Liver (tissue), 3 donors: ENCODE data around the gene GMPS.

Experiments used
- FOXA2 ChIP-seq: IDR thresholded peaks from 2 replicates; pipeline ENCODE4 v1.6.1; 2016; ENCODE audit warnings: antibody characterized with exemption
- JUND ChIP-seq, 2 donors: IDR thresholded peaks; 2 replicates each; pipeline ENCODE4 v1.6.1; 2016; ENCODE audit warnings: antibody characterized with exemption in 2 of 2
- RAD21 ChIP-seq, 2 donors: IDR thresholded peaks; 2 replicates each; pipeline ENCODE4 v1.6.1; 2016; ENCODE audit warnings: antibody characterized with exemption in 2 of 2, mild to moderate bottlenecking in 2 of 2
- TAF1 ChIP-seq: conservative IDR thresholded peaks from 2 replicates; pipeline ENCODE4 v1.6.1; 2016; ENCODE audit warnings: antibody characterized with exemption, mild to moderate bottlenecking
- TF ChIP-seq, protein P1 (sequence below): fragments of 150-350 bp; IDR thresholded peaks from 2 replicates; pipeline ENCODE4 v1.5.1; 2017; ENCODE audit warnings: improper control_type of control experiment, low read depth, low read length; ENCODE audit not compliant: missing input control
- TF ChIP-seq, protein P2 (sequence below): IDR thresholded peaks from 2 replicates; pipeline ENCODE4 v1.6.1; 2016; ENCODE audit warnings: antibody characterized with exemption
- TF ChIP-seq, protein P3 (sequence below): IDR thresholded peaks from 2 replicates; pipeline ENCODE4 v1.6.1; 2016; ENCODE audit warnings: antibody characterized with exemption, mild to moderate bottlenecking
- TF ChIP-seq, protein P4 (sequence below): IDR thresholded peaks from 2 replicates; pipeline ENCODE4 v1.6.1; 2016; ENCODE audit warnings: antibody characterized with exemption
- donor health status: healthy.
- donor health status: healthy.

DNA sequence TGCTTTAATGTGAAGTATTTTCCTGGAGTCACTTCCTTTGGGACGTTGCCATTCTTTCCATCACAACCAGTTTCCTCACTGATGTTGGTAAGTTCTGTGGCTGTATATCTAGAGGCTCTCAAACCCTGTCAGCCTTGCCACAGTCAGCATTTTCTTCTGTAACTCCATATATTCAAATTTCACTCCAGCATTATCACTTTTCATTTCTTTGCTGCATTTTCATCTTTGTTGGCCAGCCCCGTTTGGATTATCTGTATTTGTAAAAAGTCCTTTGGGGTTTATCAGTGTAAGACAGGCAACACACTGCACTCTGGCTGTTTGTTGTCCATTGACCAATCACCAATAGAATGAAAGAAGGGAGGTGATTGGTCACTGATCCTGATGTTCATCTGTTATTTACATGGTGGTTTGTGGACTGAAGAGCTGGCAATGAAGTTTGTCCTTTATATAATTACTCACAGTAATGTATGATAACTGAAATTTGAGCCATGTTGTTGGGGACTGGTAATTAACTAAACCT lies 20.3 kb downstream of the GMPS start:
- TF ChIP-seq JUND (IDR thresholded peaks at IDR 0.05) (no peak), FOXA2 (no peak), RAD21 (IDR thresholded peaks at IDR 0.05) (no peak), TAF1 (no peak)
- TF ChIP-seq, protein P1, sequence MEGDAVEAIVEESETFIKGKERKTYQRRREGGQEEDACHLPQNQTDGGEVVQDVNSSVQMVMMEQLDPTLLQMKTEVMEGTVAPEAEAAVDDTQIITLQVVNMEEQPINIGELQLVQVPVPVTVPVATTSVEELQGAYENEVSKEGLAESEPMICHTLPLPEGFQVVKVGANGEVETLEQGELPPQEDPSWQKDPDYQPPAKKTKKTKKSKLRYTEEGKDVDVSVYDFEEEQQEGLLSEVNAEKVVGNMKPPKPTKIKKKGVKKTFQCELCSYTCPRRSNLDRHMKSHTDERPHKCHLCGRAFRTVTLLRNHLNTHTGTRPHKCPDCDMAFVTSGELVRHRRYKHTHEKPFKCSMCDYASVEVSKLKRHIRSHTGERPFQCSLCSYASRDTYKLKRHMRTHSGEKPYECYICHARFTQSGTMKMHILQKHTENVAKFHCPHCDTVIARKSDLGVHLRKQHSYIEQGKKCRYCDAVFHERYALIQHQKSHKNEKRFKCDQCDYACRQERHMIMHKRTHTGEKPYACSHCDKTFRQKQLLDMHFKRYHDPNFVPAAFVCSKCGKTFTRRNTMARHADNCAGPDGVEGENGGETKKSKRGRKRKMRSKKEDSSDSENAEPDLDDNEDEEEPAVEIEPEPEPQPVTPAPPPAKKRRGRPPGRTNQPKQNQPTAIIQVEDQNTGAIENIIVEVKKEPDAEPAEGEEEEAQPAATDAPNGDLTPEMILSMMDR: no peak
- TF ChIP-seq, protein P2, sequence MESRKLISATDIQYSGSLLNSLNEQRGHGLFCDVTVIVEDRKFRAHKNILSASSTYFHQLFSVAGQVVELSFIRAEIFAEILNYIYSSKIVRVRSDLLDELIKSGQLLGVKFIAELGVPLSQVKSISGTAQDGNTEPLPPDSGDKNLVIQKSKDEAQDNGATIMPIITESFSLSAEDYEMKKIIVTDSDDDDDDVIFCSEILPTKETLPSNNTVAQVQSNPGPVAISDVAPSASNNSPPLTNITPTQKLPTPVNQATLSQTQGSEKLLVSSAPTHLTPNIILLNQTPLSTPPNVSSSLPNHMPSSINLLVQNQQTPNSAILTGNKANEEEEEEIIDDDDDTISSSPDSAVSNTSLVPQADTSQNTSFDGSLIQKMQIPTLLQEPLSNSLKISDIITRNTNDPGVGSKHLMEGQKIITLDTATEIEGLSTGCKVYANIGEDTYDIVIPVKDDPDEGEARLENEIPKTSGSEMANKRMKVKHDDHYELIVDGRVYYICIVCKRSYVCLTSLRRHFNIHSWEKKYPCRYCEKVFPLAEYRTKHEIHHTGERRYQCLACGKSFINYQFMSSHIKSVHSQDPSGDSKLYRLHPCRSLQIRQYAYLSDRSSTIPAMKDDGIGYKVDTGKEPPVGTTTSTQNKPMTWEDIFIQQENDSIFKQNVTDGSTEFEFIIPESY: no peak
- TF ChIP-seq, protein P3, sequence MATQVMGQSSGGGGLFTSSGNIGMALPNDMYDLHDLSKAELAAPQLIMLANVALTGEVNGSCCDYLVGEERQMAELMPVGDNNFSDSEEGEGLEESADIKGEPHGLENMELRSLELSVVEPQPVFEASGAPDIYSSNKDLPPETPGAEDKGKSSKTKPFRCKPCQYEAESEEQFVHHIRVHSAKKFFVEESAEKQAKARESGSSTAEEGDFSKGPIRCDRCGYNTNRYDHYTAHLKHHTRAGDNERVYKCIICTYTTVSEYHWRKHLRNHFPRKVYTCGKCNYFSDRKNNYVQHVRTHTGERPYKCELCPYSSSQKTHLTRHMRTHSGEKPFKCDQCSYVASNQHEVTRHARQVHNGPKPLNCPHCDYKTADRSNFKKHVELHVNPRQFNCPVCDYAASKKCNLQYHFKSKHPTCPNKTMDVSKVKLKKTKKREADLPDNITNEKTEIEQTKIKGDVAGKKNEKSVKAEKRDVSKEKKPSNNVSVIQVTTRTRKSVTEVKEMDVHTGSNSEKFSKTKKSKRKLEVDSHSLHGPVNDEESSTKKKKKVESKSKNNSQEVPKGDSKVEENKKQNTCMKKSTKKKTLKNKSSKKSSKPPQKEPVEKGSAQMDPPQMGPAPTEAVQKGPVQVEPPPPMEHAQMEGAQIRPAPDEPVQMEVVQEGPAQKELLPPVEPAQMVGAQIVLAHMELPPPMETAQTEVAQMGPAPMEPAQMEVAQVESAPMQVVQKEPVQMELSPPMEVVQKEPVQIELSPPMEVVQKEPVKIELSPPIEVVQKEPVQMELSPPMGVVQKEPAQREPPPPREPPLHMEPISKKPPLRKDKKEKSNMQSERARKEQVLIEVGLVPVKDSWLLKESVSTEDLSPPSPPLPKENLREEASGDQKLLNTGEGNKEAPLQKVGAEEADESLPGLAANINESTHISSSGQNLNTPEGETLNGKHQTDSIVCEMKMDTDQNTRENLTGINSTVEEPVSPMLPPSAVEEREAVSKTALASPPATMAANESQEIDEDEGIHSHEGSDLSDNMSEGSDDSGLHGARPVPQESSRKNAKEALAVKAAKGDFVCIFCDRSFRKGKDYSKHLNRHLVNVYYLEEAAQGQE: no peak
- TF ChIP-seq, protein P4, sequence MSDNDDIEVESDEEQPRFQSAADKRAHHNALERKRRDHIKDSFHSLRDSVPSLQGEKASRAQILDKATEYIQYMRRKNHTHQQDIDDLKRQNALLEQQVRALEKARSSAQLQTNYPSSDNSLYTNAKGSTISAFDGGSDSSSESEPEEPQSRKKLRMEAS: no peak
